HEK293T (cell line): ENCODE measurements around the gene OSCAR.

Source experiments
- CTCF ChIA-PET: fragments of 350-600 bp; formaldehyde crosslinking; extraction: SDS; loops from one replicate; lab custom pipeline; 2021; ENCODE audit warnings: antibody characterized with exemption, inconsistent platforms; lab: Yijun Ruan, JAX
- POLR2A ChIA-PET: fragments of 350-600 bp; formaldehyde crosslinking; extraction: SDS; loops from one replicate; lab custom pipeline; 2020; ENCODE audit warnings: antibody characterized with exemption, inconsistent platforms; lab: Yijun Ruan, JAX
- DNase-seq: peaks from one replicate; pipeline ENCODE4 v3.0.0; 2012; ENCODE audit warnings: mixed read lengths; ENCODE audit errors: extremely low spot score
- ARNT ChIP-seq: fragments of 450-650 bp; IDR thresholded peaks from 2 replicates; pipeline ENCODE4 v1.6.1; 2017; ENCODE audit warnings: mild to moderate bottlenecking
- BHLHE40 ChIP-seq: fragments of 450-650 bp; IDR thresholded peaks from 2 replicates; pipeline ENCODE4 v1.6.1; 2016; ENCODE audit warnings: mild to moderate bottlenecking, moderate library complexity, borderline replicate concordance
- CTBP1 ChIP-seq: fragments of 450-650 bp; IDR thresholded peaks from 2 replicates; pipeline ENCODE4 v1.6.1; 2016; ENCODE audit warnings: borderline replicate concordance
- ELF4 ChIP-seq: fragments of 450-650 bp; IDR thresholded peaks from 2 replicates; pipeline ENCODE4 v1.6.1; 2017; ENCODE audit warnings: antibody characterized with exemption
- FOXA1 ChIP-seq: fragments of 450-650 bp; IDR thresholded peaks from 2 replicates; pipeline ENCODE4 v1.6.1; 2016; ENCODE audit warnings: mild to moderate bottlenecking
- FOXK2 ChIP-seq: fragments of 450-650 bp; IDR thresholded peaks from 2 replicates; pipeline ENCODE4 v1.6.1; 2016; ENCODE audit warnings: mild to moderate bottlenecking
- FOXM1 ChIP-seq: fragments of 450-650 bp; IDR thresholded peaks from 2 replicates; pipeline ENCODE4 v1.6.1; 2017; ENCODE audit warnings: mild to moderate bottlenecking, borderline replicate concordance
- HDGF ChIP-seq: fragments of 450-650 bp; IDR thresholded peaks from 2 replicates; pipeline ENCODE4 v1.6.1; 2017; ENCODE audit warnings: antibody characterized with exemption, borderline replicate concordance
- L3MBTL2 ChIP-seq: fragments of 450-650 bp; conservative IDR thresholded peaks from 2 replicates; pipeline ENCODE4 v1.6.1; 2016; ENCODE audit warnings: mild to moderate bottlenecking
- LEF1 ChIP-seq: fragments of 450-650 bp; IDR thresholded peaks from 2 replicates; pipeline ENCODE4 v1.6.1; 2017; ENCODE audit warnings: mild to moderate bottlenecking, borderline replicate concordance
- NFRKB ChIP-seq: fragments of 450-650 bp; IDR thresholded peaks from 2 replicates; pipeline ENCODE4 v1.6.1; 2016; ENCODE audit warnings: mild to moderate bottlenecking, moderate library complexity
- PKNOX1 ChIP-seq: fragments of 450-650 bp; IDR thresholded peaks from 2 replicates; pipeline ENCODE4 v1.6.1; 2016
- SP1 ChIP-seq: fragments of 450-650 bp; IDR thresholded peaks from 2 replicates; pipeline ENCODE4 v1.6.1; 2017
- SUZ12 ChIP-seq: fragments of 450-650 bp; IDR thresholded peaks from 2 replicates; pipeline ENCODE4 v1.6.1; 2016; ENCODE audit warnings: mild to moderate bottlenecking
- TARDBP ChIP-seq: fragments of 450-650 bp; IDR thresholded peaks from 2 replicates; pipeline ENCODE4 v1.6.1; 2016
- ZNF384 ChIP-seq: fragments of 450-650 bp; IDR thresholded peaks from 2 replicates; pipeline ENCODE4 v1.6.1; 2016

The OSCAR gene

GRCh38 chr19:54115109-54116063 lies 14.8 kb upstream of the OSCAR start, which contains the start of the genes PRPF31 and TFPT:
Gene PRPF31 (plus strand): TSS chr19:54115754. CDS start chr19:54118279, 2,525 bp downstream.
Gene TFPT (minus strand): TSS chr19:54115657. CDS start chr19:54115269, 388 bp downstream.
- TF ChIP-seq ZNF384 (peak; percentile 71), FOXM1 (no peak), ELF4 (peak; percentile 95), SUZ12 (peak; percentile 91), ARNT (no peak), FOXK2 (peak; percentile 71; the same call in 1 of the 2 replicates), SP1 (no peak), CTBP1 (peak; percentile 52; the same call in 1 of the 2 replicates), TARDBP (no peak), PKNOX1 (no peak), HDGF (no peak), BHLHE40 (no peak), FOXA1 (no peak), NFRKB (no peak), LEF1 (no peak), L3MBTL2 (peak; percentile 66)
- CTCF ChIA-PET, result no interaction called here
- POLR2A ChIA-PET, result interaction anchor here (0.6 to 5.9 kb wide), 10 partner anchors 10 to 135 kb away, joined by 3 to 28 read pairs (median 4); partner anchors contain the start of genes CNOT3, LENG1, MBOAT7 and NDUFA3
- DNase-seq, result peak; percentile 94

GRCh38 chr19:54114340-54115108 lies 13.9 kb upstream of the OSCAR start:
- ChIA-PET POLR2A (interaction anchor here (0.8 to 5.9 kb wide), 7 partner anchors 12 to 75 kb away, joined by 3 to 28 read pairs (median 4); partner anchors contain the start of genes CNOT3, LENG1, MBOAT7 and NDUFA3), CTCF (interaction anchor here (1.1 kb wide), 1 partner anchor 19 kb away, joined by 3 read pairs; no protein-coding TSS in a partner anchor)
- TF ChIP-seq L3MBTL2, result no peak
- TF ChIP-seq SUZ12, result no peak
- no peak for TF ChIP-seq FOXA1
- TF ChIP-seq ARNT, result no peak
- TF ChIP-seq CTBP1, result no peak
- no peak for TF ChIP-seq HDGF
- no peak for TF ChIP-seq SP1
- DNase-seq, result no peak

- CTCF ChIA-PET, result no interaction called here
- POLR2A ChIA-PET, result no interaction called here
- no peak for DNase-seq
- TF ChIP-seq FOXK2 (no peak), FOXA1 (no peak), LEF1 (no peak), ARNT (no peak), TARDBP (no peak), L3MBTL2 (no peak), ZNF384 (no peak), BHLHE40 (no peak), PKNOX1 (no peak)
Measured at GRCh38 chr19:54109651-54110050, 9.0 kb upstream of the OSCAR start.

GRCh38 chr19:54108496-54108895 lies 7.9 kb upstream of the OSCAR start:
- POLR2A ChIA-PET, result no interaction called here
- no peak for DNase-seq
- no peak for TF ChIP-seq ELF4
- TF ChIP-seq TARDBP, result no peak
- TF ChIP-seq ARNT, result no peak
- CTCF ChIA-PET, result no interaction called here

- CTCF ChIA-PET, result no interaction called here
- POLR2A ChIA-PET, result no interaction called here
- DNase-seq, result no peak
- TF ChIP-seq L3MBTL2 (no peak), FOXM1 (no peak), BHLHE40 (no peak), HDGF (no peak), ARNT (no peak), LEF1 (no peak), FOXA1 (no peak), ELF4 (no peak), PKNOX1 (no peak), TARDBP (no peak), CTBP1 (no peak), FOXK2 (no peak), SP1 (no peak), NFRKB (no peak), ZNF384 (no peak), SUZ12 (no peak)
Measured at GRCh38 chr19:54107876-54108490, 7.4 kb upstream of the OSCAR start.
